Astrocyte of the spinal cord (primary cell): ENCODE data around the gene FOS.

Source experiments
- DNase-seq: peaks from one replicate; pipeline ENCODE4 v3.0.0; 2011; ENCODE audit warnings: low read depth, low spot score
- H3K4me3 ChIP-seq: 2 replicates; pipeline ENCODE4 v1.5.1; 2011; ENCODE audit warnings: low read depth, mild to moderate bottlenecking, low read length, moderate library complexity
- in situ Hi-C: cut with HindIII; loops from 2 replicates; pipeline ENCODE4 v1.10.0; 2017; ENCODE audit warnings: low sequenced_read_pairs
- TF ChIP-seq, protein P1 (sequence below): IDR thresholded peaks from 2 replicates; pipeline ENCODE4 v1.5.1; 2012; ENCODE audit warnings: low read depth, mild to moderate bottlenecking, low read length, inconsistent platforms

FOS gene

GRCh38 chr14:75242546-75243273, 35.9 kb upstream of the FOS start:
- DNase-seq = peak; percentile 77
- H3K4me3 ChIP-seq = no peak overlapping the region
- in situ Hi-C loops = no loop called here
- TF ChIP-seq, protein P1, sequence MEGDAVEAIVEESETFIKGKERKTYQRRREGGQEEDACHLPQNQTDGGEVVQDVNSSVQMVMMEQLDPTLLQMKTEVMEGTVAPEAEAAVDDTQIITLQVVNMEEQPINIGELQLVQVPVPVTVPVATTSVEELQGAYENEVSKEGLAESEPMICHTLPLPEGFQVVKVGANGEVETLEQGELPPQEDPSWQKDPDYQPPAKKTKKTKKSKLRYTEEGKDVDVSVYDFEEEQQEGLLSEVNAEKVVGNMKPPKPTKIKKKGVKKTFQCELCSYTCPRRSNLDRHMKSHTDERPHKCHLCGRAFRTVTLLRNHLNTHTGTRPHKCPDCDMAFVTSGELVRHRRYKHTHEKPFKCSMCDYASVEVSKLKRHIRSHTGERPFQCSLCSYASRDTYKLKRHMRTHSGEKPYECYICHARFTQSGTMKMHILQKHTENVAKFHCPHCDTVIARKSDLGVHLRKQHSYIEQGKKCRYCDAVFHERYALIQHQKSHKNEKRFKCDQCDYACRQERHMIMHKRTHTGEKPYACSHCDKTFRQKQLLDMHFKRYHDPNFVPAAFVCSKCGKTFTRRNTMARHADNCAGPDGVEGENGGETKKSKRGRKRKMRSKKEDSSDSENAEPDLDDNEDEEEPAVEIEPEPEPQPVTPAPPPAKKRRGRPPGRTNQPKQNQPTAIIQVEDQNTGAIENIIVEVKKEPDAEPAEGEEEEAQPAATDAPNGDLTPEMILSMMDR = no peak

DNA sequence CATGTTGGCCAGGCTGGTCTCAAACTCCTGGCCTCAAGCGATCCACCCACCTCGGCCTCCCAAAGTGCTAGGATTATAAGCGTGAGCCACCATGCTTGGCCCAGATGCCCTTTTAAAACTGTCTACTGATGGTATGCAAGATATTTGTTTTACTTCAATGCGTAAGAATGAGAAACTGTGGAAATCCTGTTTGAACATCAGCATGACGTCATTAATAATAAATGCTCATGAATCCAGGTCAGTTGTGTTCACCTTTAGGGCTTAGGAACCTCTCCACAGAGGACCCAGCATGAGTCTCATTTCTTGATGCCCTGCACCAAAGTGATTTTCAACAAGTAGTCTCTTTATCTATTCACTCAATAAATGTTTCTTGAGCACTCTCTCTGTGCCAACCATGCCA, 34.5 kb upstream of the FOS start:
- in situ Hi-C loops = no loop called here
- no peak overlapping the region for H3K4me3 ChIP-seq
- no peak for DNase-seq
- TF ChIP-seq, protein P1 = no peak

DNA sequence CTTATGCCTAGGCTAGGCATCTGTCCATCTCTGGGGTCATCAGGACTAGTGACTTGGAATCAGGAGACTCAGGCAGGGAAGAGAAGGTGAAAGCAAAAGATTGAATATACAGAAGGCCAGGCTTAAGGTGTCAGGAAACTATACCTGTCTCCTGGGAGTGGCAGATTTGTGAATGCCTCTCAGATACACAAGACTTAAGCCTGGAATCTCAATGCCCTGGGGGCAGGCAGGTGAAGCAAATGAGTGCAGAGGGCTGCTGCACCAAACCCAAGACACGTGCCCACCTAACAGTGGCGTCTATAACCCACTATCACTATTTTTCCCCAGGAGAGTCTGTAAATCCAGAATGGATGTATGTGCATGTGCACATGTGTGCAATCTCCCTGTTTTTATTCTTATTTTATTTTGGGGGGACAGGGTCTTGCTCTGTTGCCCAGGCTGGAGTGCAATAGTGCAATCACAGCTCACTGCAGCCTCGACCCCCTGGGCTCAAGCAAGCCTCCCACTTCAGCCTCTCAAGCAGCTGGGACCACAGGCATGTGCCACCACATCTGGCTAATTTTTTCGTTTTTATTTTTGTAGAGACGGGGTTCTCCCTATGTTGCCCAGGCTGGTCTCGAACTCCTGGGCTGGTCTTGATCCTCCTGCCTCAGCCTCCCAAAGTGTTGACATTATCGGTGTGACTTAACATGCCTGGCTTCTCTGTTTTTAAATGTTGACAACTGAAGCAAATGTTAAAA, 31.9 kb upstream of the FOS start:
- TF ChIP-seq, protein P1 = no peak
- H3K4me3 ChIP-seq = no peak overlapping the region
- DNase-seq = no peak
- in situ Hi-C loops = no loop called here

DNA sequence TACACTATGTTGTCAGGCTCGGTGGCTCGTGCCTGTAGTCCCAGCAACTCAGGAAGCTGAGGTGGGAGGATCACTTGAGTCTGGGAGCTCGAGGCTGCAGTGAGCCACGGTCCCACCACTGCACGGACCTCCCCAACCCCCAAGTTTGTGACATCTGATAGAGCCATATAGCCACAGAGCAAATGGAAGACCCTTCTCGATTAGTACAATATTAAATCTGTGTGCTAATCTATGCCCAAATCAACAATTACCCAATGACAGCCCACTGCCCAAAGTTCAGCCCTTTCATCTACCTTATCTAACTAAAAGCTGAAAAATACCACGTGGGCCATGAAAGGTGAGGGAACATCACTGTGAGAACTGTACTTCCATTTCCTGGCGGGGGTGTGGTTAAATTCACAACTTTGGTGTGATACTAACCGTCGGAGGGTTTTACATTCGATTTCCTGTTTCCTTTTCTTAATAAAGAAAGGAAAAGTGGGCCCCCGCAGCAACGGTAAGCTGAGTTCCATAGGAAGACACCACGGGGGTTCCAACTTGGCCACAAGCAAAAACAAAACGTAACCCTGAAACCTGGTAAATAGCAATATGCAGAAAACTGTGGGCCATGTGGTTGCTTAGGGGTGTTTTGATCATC, 31.2 kb upstream of the FOS start:
- H3K4me3 ChIP-seq = no peak overlapping the region
- DNase-seq = no peak
- in situ Hi-C loops = no loop called here

GRCh38 chr14:75247939-75248338, 30.7 kb upstream of the FOS start:
- H3K4me3 ChIP-seq = no peak overlapping the region
- in situ Hi-C loops = no loop called here
- TF ChIP-seq, protein P1 = no peak
- DNase-seq = no peak

More for the DNA sequence above, 31.2 kb upstream of the FOS start:
- TF ChIP-seq, protein P1 = no peak

DNA sequence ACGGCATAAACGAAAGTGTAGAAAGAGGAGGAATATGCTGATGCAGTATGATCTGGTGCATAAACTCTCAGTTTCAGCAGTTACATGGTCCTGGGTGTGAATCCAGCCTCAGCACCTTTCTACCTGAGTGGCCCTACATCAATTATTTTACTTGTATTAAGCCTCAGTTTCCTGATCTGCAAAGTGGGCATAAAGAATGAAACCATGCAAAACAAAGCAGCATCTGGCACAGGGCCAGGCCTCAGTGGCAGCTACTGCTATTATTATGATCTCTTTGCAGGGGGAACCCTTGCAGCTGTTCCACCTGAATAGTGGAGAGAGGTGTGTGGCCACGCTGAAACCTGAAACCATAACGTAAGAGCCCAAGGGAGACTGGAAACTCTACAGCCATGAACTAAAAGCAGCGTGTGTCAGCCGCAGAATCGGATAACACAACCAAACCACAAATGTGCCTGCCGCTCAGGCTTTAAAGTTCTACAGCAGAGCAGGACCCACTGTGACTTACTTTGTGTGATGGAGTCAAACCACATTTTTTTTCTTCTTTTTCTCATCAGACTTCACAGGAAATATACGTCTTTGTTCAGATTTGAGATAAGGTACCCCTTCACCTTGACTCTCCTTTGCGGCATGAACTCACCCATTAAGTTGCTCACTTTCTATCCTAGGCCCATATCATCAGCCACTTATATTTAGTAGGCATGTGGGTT, 29.2 kb upstream of the FOS start:
- TF ChIP-seq, protein P1 = no peak
- in situ Hi-C loops = no loop called here
- no peak overlapping the region for H3K4me3 ChIP-seq
- peak; percentile 33 for DNase-seq
